HepG2 (cell line): ENCODE results near the gene FAM53B.

ENCODE experiments used
- IRF2 ChIP-seq: IDR thresholded peaks from 2 replicates; pipeline ENCODE4 v1.6.1; 2018; ENCODE audit warnings: missing genetic modification reagents, missing compliant biosample characterization
- MAFK ChIP-seq, 2 experiments: IDR thresholded peaks in 1 of 2; conservative IDR thresholded peaks in 1 of 2; 2 replicates each; pipeline ENCODE4 v1.6.1; 2011; ENCODE audit warnings: improper control_type of control experiment in 2 of 2, low read length in 2 of 2
- ZSCAN31 ChIP-seq: sonication (generic); formaldehyde crosslinking; IDR thresholded peaks from 2 replicates; pipeline ENCODE4 v1.5.0; 2020; ENCODE audit warnings: low read depth, mild to moderate bottlenecking, missing genetic modification reagents

- TF ChIP-seq IRF2 (CRISPR knock-in tag), result no peak
- no peak for TF ChIP-seq ZSCAN31
- no peak for TF ChIP-seq MAFK (conservative IDR thresholded peaks at IDR 0.05 in 1 of 2, IDR thresholded peaks at IDR 0.05 in 1 of 2; ENCODE audit: low read length in 2 of 2)
Observed at GRCh38 chr10:124602646-124603365, 141.4 kb downstream of the FAM53B start.
